D721Med (cell line): Measurements from ENCODE around the gene TRIM67.

Experiments
- DNase-seq: peaks from one replicate; pipeline ENCODE4 v3.0.0; 2011; ENCODE audit warnings: low spot score; ENCODE audit not compliant: insufficient read length
- FAIRE-seq: peaks from 2 replicates; lab custom pipeline; 2011; peaks lifted over from hg19 to GRCh38; lab: Jason Lieb, UNC
- TF ChIP-seq, protein P1 (sequence below): IDR thresholded peaks from 2 replicates; pipeline ENCODE4 v1.5.1; 2012; ENCODE audit warnings: mild to moderate bottlenecking, control low read depth; ENCODE audit not compliant: insufficient read depth; ENCODE audit errors: missing control alignments

The TRIM67 gene

DNA sequence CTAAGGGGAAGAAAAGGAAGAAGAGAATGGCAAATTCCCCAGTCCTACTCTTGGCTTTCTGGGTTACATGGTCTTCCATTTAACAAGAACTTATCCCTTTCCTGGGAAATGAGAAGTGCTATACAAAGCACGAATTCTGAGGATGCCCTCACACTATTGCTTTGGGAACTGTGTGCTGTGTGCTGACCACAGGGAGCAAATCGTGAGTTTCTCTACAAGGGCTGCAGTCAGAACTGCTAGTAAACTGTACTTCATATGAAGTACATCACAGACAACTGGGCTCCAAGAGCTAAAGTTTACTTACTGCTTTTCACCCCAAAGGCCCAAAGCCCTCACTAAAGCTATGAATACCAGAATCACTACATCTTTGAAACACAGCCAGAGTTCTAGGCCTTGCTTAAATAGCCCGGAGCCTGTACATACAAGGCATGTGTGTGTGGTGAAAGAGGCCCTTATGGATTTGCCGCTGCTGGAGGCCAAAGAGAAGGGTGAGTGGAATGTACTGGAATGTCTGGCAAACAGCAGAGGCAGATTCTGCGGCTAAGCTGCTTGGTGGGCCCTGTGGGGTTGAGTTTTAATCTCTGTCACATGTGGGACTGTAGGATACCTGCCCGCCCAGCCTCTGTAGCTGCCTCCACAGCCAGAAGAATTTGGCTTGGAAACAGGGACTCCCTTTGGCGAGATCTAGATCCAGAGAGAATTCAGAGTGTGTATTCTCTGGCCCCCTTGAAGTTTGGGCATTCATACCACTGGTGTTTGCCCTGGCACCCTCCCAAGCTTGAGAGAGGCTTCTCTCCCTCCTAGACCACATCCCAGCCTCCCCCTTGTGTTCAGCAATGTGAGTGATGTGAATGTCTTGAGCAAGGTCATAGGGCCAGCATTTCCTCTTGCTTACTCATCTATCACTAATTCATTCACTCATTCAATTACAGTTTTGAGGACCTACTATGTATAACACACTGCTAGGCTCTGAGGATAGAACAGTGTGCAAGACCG, 21.9 kb upstream of the TRIM67 start:
- TF ChIP-seq, protein P1, sequence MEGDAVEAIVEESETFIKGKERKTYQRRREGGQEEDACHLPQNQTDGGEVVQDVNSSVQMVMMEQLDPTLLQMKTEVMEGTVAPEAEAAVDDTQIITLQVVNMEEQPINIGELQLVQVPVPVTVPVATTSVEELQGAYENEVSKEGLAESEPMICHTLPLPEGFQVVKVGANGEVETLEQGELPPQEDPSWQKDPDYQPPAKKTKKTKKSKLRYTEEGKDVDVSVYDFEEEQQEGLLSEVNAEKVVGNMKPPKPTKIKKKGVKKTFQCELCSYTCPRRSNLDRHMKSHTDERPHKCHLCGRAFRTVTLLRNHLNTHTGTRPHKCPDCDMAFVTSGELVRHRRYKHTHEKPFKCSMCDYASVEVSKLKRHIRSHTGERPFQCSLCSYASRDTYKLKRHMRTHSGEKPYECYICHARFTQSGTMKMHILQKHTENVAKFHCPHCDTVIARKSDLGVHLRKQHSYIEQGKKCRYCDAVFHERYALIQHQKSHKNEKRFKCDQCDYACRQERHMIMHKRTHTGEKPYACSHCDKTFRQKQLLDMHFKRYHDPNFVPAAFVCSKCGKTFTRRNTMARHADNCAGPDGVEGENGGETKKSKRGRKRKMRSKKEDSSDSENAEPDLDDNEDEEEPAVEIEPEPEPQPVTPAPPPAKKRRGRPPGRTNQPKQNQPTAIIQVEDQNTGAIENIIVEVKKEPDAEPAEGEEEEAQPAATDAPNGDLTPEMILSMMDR = no peak
- FAIRE-seq = no peak
- no peak for DNase-seq

DNA sequence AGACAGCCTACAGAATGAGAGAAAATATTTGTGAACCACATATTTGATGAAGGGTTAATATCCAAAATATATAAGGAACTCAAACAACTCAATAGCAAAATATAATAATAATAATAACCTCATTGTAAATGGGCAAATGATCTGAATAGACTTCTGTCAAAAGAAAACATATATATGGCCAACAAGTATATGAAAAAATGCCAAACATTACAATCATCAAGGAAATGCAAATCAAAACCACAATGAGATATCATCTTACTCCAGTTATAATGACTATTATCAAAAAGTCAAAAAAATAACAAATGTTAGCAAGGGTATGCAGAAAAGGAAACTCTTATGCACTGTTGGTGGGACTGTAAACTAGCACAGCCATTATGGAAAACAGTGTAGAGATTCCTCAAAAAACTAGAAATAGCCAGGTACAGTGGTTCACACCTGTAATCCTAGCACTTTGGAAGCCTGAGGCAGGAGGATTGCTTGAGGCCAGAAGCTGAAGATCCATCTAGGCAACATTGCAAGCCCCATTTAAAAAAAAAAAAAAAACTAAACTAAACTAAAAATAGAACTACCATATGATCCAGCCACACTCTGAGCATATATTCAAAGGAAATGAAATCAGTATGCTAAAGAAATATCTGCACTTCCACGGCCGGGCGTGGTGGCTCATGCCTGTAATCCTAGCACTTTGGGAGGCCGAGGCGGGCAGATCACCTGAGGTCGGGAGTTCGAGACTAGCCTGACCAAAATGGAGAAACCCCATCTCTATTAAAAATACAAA, 17.3 kb upstream of the TRIM67 start:
- no peak for FAIRE-seq
- TF ChIP-seq, protein P1 = no peak
- no peak for DNase-seq

DNA sequence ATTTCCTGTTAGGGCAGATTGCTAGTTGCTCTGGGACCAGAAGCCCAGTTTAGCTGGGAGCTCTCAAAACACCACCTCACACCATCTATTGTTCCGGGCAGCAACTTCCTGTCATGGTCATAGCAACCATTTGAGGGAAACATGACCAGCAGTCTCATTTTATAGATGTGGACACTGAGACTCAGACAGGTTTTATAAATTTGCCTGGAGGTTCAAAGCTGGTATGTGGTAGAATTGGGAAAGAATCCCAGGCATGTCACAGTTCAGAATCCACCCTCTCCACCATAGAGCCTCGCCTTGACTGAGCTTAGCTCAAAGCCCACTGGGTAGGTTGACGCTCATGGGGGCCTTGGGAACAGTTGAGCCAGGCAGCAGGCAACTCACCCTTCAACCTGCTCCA, 14.0 kb upstream of the TRIM67 start:
- FAIRE-seq = no peak
- TF ChIP-seq, protein P1 = no peak
- no peak for DNase-seq

DNA sequence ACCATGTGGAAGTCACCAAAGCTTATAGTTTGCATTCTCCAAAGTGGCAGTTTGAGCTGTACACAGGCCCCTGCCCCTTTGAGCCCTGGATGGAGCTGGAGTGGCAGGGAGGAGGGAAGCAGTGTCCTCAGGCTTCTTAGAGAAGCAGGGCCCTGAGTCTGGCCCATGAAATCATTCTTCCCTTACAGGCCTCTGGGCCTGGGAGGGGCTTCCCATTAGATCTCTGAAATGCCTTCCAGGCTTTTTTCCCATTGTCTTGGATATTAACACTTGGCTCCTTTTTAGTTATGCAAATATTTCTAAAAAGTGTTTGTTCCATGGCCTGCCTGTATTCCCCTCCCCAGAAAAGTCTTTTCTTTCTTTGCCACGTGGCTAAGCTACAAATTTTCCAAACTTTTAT, 10.0 kb upstream of the TRIM67 start:
- DNase-seq (no peak), FAIRE-seq (no peak)
- TF ChIP-seq, protein P1 = no peak

DNA sequence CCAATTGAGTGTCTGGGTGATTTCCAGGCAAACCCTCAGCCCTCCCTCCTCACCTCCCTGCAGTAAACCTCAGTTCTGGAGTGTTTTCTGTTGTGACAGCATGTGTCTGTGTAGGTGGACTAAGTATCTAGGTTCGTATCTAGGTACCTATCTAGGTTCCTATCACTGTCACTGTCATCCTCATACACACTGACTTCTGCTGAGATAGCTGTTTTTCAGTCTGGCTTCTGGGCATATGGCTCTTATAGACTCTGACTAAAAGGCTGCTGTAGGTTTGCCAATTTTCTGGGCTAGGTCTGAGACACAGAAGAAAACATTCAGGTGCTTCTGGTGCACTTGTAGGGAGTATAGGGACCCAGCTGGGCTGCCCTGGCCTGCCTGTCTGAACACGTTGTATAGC, 8.1 kb upstream of the TRIM67 start:
- FAIRE-seq (no peak), DNase-seq (no peak)

DNA sequence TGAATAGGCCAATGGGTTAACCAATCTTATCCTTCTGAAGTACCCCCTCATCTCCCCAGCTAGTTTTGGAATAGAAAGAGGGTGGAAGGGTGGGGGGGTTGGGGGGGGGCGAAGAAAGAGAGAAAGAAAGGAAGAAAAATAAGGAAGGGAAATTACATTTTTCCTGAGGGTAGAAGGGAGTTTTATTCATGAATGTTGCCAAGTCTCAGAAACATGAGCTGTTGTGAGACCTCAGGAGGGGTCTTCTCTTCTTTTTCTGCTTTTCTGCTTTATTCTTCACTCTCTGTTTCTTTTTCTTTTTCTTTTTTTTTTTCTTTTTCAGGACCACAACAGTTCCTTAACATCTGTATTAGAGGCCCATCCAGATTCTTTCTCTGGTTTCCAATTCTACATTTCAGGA, 6.0 kb upstream of the TRIM67 start:
- FAIRE-seq (no peak), DNase-seq (no peak)
- TF ChIP-seq, protein P1 = no peak

More for the DNA sequence above, 8.1 kb upstream of the TRIM67 start:
- TF ChIP-seq, protein P1 = no peak
